Measurements from ENCODE around the gene GALNT6.
"Not testable (repeated sequence)": the region's sequence is repeated elsewhere in the genome, so short reads cannot be mapped to it uniquely, and the experiment has no call there.

Gene GALNT6

GRCh38 chr12:51323966-51324895, 67.0 kb downstream of the GALNT6 start, which contains the start of gene BIN2:
BIN2 (minus strand) TSS chr12:51324174; CDS start chr12:51324102, 72 bp downstream.
- DNase-seq (ENCODE audit: low read depth in 2 of 3, low spot score in 1 of 3), result peak; percentile 33 to 55 (median 41)

- peak in 2 of 3 donors; percentile 30 to 45 for DNase-seq (ENCODE audit: low read depth in 2 of 3, low spot score in 1 of 3)
Observed at GRCh38 chr12:51323317-51323960, 67.8 kb downstream of the GALNT6 start.

GRCh38 chr12:51322452-51322851, 68.8 kb downstream of the GALNT6 start:
- DNase-seq (ENCODE audit: low read depth in 2 of 3, low spot score in 1 of 3), result peak; percentile 37 to 44 (median 44)

- DNase-seq (ENCODE audit: low read depth in 2 of 3, low spot score in 1 of 3), result no peak
Observed at GRCh38 chr12:51321882-51322281, 69.3 kb downstream of the GALNT6 start.

- no peak for DNase-seq (ENCODE audit: low read depth in 2 of 3, low spot score in 1 of 3)
Observed at GRCh38 chr12:51320695-51321320, 70.4 kb downstream of the GALNT6 start.

- no peak for DNase-seq (ENCODE audit: low read depth in 2 of 3, low spot score in 1 of 3)
Observed at GRCh38 chr12:51320311-51320694, 70.9 kb downstream of the GALNT6 start.

GRCh38 chr12:51318846-51319599, 72.2 kb downstream of the GALNT6 start:
- DNase-seq (ENCODE audit: low read depth in 2 of 3, low spot score in 1 of 3), result no peak

GRCh38 chr12:51318057-51318806, 73.0 kb downstream of the GALNT6 start:
- not testable (repeated sequence) for DNase-seq (ENCODE audit: low read depth in 2 of 3, low spot score in 1 of 3)

GRCh38 chr12:51311389-51311788, 79.8 kb downstream of the GALNT6 start:
- DNase-seq (ENCODE audit: low read depth in 2 of 3, low spot score in 1 of 3), result no peak

- no peak for DNase-seq (ENCODE audit: low read depth in 2 of 3, low spot score in 1 of 3)
Observed at GRCh38 chr12:51307655-51308593, 83.3 kb downstream of the GALNT6 start.

GRCh38 chr12:51306507-51306906, 84.7 kb downstream of the GALNT6 start:
- no peak for DNase-seq (ENCODE audit: low read depth in 2 of 3, low spot score in 1 of 3)

All from stimulated activated CD4-positive, alpha-beta T cell treated with anti-CD3 and anti-CD28 coated beads, Interleukin-12 subunit alpha, Interleukin-12 subunit beta, amount 100 ng/mL, for 48 hours (primary cell).